Measurements from ENCODE around the gene SUN2.

- TF ChIP-seq, protein P1, sequence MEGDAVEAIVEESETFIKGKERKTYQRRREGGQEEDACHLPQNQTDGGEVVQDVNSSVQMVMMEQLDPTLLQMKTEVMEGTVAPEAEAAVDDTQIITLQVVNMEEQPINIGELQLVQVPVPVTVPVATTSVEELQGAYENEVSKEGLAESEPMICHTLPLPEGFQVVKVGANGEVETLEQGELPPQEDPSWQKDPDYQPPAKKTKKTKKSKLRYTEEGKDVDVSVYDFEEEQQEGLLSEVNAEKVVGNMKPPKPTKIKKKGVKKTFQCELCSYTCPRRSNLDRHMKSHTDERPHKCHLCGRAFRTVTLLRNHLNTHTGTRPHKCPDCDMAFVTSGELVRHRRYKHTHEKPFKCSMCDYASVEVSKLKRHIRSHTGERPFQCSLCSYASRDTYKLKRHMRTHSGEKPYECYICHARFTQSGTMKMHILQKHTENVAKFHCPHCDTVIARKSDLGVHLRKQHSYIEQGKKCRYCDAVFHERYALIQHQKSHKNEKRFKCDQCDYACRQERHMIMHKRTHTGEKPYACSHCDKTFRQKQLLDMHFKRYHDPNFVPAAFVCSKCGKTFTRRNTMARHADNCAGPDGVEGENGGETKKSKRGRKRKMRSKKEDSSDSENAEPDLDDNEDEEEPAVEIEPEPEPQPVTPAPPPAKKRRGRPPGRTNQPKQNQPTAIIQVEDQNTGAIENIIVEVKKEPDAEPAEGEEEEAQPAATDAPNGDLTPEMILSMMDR (conservative IDR thresholded peaks at IDR 0.05) = no peak
- no peak for TF ChIP-seq ZFX (IDR thresholded peaks at IDR 0.05)
These were observed 25.2 kb upstream of the SUN2 start for GRCh38 chr22:38781033-38781432.

All from C4-2B (cell line).